B cell (primary cell): ENCODE data around the gene PEX14. TPM values are rescaled to one million over a fixed set of nuclear protein-coding genes. Genes with fewer than 3 reads are reported as not detected.

Experiments
- ATAC-seq: fragments of 200-7000 bp; cut with Tn5 transposase; one replicate; pipeline ENCODE4 v1.10.0; 2021; ENCODE audit warnings: low read depth, mild to moderate bottlenecking, moderate number of reproducible peaks, moderate library complexity
- CTCF ChIA-PET: fragments of 350-600 bp; sonication (Branson Sonifier 250); formaldehyde crosslinking; loops from one replicate; lab custom pipeline; 2021; ENCODE audit warnings: antibody characterized with exemption, inconsistent platforms; lab: Charles Lee
- POLR2A ChIA-PET: fragments of 350-600 bp; sonication (Branson Sonifier 250); formaldehyde crosslinking; loops from one replicate; lab custom pipeline; 2021; ENCODE audit warnings: antibody characterized with exemption; lab: Charles Lee
- DNase-seq: peaks from one replicate; pipeline ENCODE4 v3.0.0; 2013
- H2AFZ ChIP-seq: 2 replicates; pipeline ENCODE4 v1.6.1; 2012; ENCODE audit warnings: mild to moderate bottlenecking, low read depth, low read length; ENCODE audit not compliant: insufficient read depth, poor library complexity, severe bottlenecking
- H3K27ac ChIP-seq, 2 donors: 1 replicate in 1 of 2; 2 replicates in 1 of 2; pipeline ENCODE4 v1.5.1; 2012 to 2013; ENCODE audit warnings: low read length in 2 of 2, mild to moderate bottlenecking in 2 of 2, moderate library complexity in 1 of 2
- H3K27me3 ChIP-seq, 4 experiments: fragments of 200-600 bp in 1 of 4; sonication (generic) in 1 of 4; replicated peaks in 1 of 4; 1 replicate in 2 of 4; 2 replicates in 2 of 4; pipeline versions ENCODE4 v1.6.1 to v1.7.0; 2013 to 2016; ENCODE audit warnings: low read length in 3 of 4, mild to moderate bottlenecking in 2 of 4, mixed read lengths in 1 of 4, moderate library complexity in 1 of 4; ENCODE audit not compliant: insufficient read depth in 4 of 4, control insufficient read depth in 3 of 4; ENCODE audit errors: control extremely low read depth in 1 of 4
- H3K36me3 ChIP-seq, 2 experiments: replicated peaks in 1 of 2; 1 replicate in 1 of 2; 2 replicates in 1 of 2; pipeline versions ENCODE4 v1.6.1 to v1.7.1; 2013; ENCODE audit warnings: low read length in 1 of 2; ENCODE audit not compliant: insufficient read depth in 2 of 2, control insufficient read depth in 1 of 2; ENCODE audit errors: control extremely low read depth in 1 of 2, extremely low read depth in 1 of 2
- H3K4me1 ChIP-seq, 2 donors: fragments of 200-600 bp in 1 of 2; sonication (generic) in 1 of 2; 1 replicate in 1 of 2; 2 replicates in 1 of 2; pipeline versions ENCODE4 v1.5.1 to v1.6.1; 2013 to 2017; ENCODE audit warnings: low read length in 2 of 2; ENCODE audit not compliant: control insufficient read depth in 2 of 2, insufficient read depth in 2 of 2
- H3K4me2 ChIP-seq: replicated peaks from 2 replicates; pipeline ENCODE3; 2012; ENCODE audit warnings: mild to moderate bottlenecking, low read depth, low read length; ENCODE audit not compliant: poor library complexity, severe bottlenecking
- H3K4me3 ChIP-seq, 5 experiments: fragments of 200-600 bp in 1 of 5; sonication (generic) in 1 of 5; 1 replicate in 3 of 5; 2 replicates in 2 of 5; pipeline versions ENCODE4 v1.5.1 to v1.7.0; 2011 to 2016; ENCODE audit warnings: low read length in 4 of 5, mild to moderate bottlenecking in 4 of 5, low read depth in 2 of 5, control low read depth in 1 of 5, moderate library complexity in 1 of 5; ENCODE audit not compliant: insufficient read depth in 1 of 5; ENCODE audit errors: control extremely low read depth in 1 of 5, extremely low read depth in 1 of 5
- H3K79me2 ChIP-seq: fragments of 200-600 bp; sonication (generic); one replicate; pipeline ENCODE4 v1.6.0; 2016; ENCODE audit warnings: low read length; ENCODE audit not compliant: control insufficient read depth, insufficient read depth
- H3K9ac ChIP-seq: fragments of 200-600 bp; sonication (generic); 2 replicates; pipeline ENCODE4 v1.6.1; 2017; ENCODE audit warnings: mild to moderate bottlenecking, low read length, moderate library complexity
- H3K9me3 ChIP-seq, 3 donors: one replicate each; pipeline versions ENCODE4 v1.6.1 to v1.7.1; 2013; ENCODE audit warnings: low read length in 2 of 3; ENCODE audit not compliant: control insufficient read depth in 2 of 3, insufficient read depth in 1 of 3; ENCODE audit errors: control extremely low read depth in 1 of 3
- H4K20me1 ChIP-seq: 2 replicates; pipeline ENCODE4 v1.6.0; 2012; ENCODE audit warnings: mild to moderate bottlenecking, low read length; ENCODE audit not compliant: insufficient read depth, control insufficient read depth, poor library complexity, severe bottlenecking
- H3K27ac Mint-ChIP-seq: one replicate; pipeline ENCODE4 v1.8.0; 2021; ENCODE audit warnings: mixed read lengths
- H3K27me3 Mint-ChIP-seq: one replicate; pipeline ENCODE4 v1.8.0; 2021; ENCODE audit warnings: mixed read lengths
- H3K4me1 Mint-ChIP-seq: one replicate; pipeline ENCODE4 v1.8.0; 2021; ENCODE audit warnings: mixed read lengths
- H3K4me3 Mint-ChIP-seq: one replicate; pipeline ENCODE4 v1.8.0; 2021; ENCODE audit warnings: mixed read lengths
- H3K9me3 Mint-ChIP-seq: one replicate; pipeline ENCODE4 v1.8.0; 2022; ENCODE audit warnings: mixed read lengths; ENCODE audit not compliant: insufficient read depth
- CTCF ChIP-seq: fragments of 200-600 bp; IDR thresholded peaks from one replicate; pipeline ENCODE4 v1.8.0; 2022; ENCODE audit warnings: antibody characterized with exemption, mild to moderate bottlenecking
- EZH2 ChIP-seq: IDR thresholded peaks from 2 replicates; pipeline ENCODE4 v1.6.1; 2012; ENCODE audit warnings: borderline replicate concordance, low read depth, mild to moderate bottlenecking, moderate library complexity, low read length; ENCODE audit not compliant: insufficient read depth, poor library complexity, severe bottlenecking
- whole genome bisulfite sequencing: methylation state at CpG from one replicate; pipeline ENCODE4 v1.1.5; 2013; ENCODE audit warnings: missing lambda C conversion rate; ENCODE audit not compliant: insufficient coverage; 5-methylcytosine and 5-hydroxymethylcytosine counted together
- intact Hi-C: fragments of 100-400 bp; cut with micrococcal nuclease; formaldehyde crosslinking; loops from one replicate; pipeline ENCODE4 v1.10.0; 2022
- polyA plus RNA-seq: library from polyadenylated mRNA; depleted of rRNA; stranded (reverse); fragments of >200 nt; gene quantifications from 2 replicates; pipeline ENCODE4 v1.2.3, GENCODE V29; 2012
- total RNA-seq, 2 donors: library from RNA; stranded (reverse); fragments of 120-200 nt in 1 of 2; gene quantifications; 1 replicate in 1 of 2; 2 replicates in 1 of 2; pipeline versions ENCODE4 v1.2.3 to v1.2.4, GENCODE V29; 2013 to 2022

The PEX14 gene
- total and polyA plus RNA-seq, 2 donors (not counting 1 experiment from before 2014, with no cell fraction given) = 14.1 to 19.3 TPM

- Histone ChIP-seq H3K9me3 (no peaks in the 10 kb centered on the region), H3K4me3 (no peak overlapping the region), H4K20me1 (peaks cover 64% of the 10 kb centered on the region), H3K4me1 (peaks cover 0 to 5% of the 10 kb centered on the region in 2 donors), H3K79me2 (no peaks in the 10 kb centered on the region), H2AFZ (no peak overlapping the region), H3K9ac (no peak overlapping the region), H3K4me2 (no peak overlapping the region), H3K27me3 (no peaks in the 10 kb centered on the region), H3K27ac (no peak overlapping the region), H3K36me3 (peaks cover 0 to 3% of the 10 kb centered on the region in 2 experiments)
- CTCF ChIA-PET = no interaction called here
- no peak for ATAC-seq
- intact Hi-C loops = no loop called here
- TF ChIP-seq EZH2 (no peak), CTCF (no peak)
- Mint-ChIP-seq H3K27ac (no peak overlapping the region), H3K9me3 (no peaks in the 10 kb centered on the region), H3K4me1 (peaks cover 8% of the 10 kb centered on the region), H3K27me3 (no peaks in the 10 kb centered on the region), H3K4me3 (no peak overlapping the region)
- no peak for DNase-seq
- POLR2A ChIA-PET = no interaction called here
- 91% methylated on average over 36 of the region's 36 CpGs for WGBS
Observed at GRCh38 chr1:10665930-10666850, 191.4 kb downstream of the PEX14 start.
